ENCODE results near the gene CBFA2T3. TPM values are rescaled to one million over a fixed set of nuclear protein-coding genes. Genes with fewer than 3 reads are reported as not detected.

The CBFA2T3 gene
- total RNA-seq, 1 experiment from 2014 or later, result 2.9 TPM

DNA sequence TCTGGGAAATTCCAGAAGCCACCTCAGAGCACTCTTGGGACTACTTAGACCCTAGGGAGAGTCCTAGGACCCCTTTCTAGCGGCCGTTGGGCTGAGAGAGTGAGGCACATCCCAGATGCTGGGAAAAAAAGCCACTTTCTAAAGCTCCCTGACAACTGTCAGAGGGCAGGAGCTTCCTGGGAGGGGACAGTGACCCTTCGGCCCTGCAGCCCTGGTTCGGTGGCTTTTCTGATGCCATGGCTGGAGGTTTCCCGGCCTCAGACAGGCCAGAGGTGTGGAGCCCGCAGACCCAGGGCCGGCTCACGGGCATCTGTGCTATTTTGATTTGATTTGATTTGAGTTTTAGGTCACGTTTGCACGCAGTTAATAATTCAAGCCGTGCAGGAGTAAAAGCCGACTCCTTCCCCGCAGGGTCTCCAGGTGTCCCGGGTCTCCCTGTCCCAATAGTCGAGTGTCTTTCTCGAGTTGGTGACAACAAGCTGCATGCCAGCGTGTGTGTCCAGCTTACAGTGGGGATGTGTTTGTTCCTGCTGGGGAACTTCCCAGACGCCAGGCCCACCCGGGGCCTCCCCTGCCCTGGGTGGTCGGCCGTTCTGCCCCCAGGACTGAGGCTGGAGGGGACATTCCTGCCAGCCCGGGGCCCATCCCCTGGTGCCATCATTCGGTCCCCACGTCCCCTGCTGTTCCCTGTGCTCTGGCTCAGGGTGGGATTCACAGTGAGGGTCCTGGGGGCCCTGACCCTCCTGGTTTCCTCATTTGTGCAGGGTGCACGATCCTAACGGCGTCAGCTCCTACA lies 1.0 kb upstream of the CBFA2T3 start:
- H2BK12ac ChIP-seq (ENCODE audit: insufficient read length, low read depth, low read length), result no peak overlapping the region

More for the DNA sequence above, 1.0 kb upstream of the CBFA2T3 start:
- Mint-ChIP-seq H3K27ac (no peak overlapping the region), H3K27me3 (ENCODE audit: low read depth) (peaks cover 3% of the 10 kb centered on the region; the same call in 1 of the 2 replicates), H3K4me1 (peaks cover 4 to 13% of the 10 kb centered on the region in 2 experiments; a peak in 2 of 4 replicates), H3K9me3 (no peaks in the 10 kb centered on the region), H3K36me3 (ENCODE audit: insufficient read depth in 1 of 3, low read depth in 3 of 3) (no peaks in the 10 kb centered on the region), H3K4me3 (no peak overlapping the region)
- Histone ChIP-seq H3K79me1 (ENCODE audit: insufficient read depth, low read depth, low read length, poor library complexity, severe bottlenecking) (no peaks in the 10 kb centered on the region), H3K23me2 (ENCODE audit: insufficient read length, low read depth, low read length, poor library complexity, severe bottlenecking) (no peaks in the 10 kb centered on the region), H4K8ac (replicated peaks; ENCODE audit: insufficient read length, low read depth, low read length) (no peak overlapping the region), H4K20me1 (ENCODE audit: control insufficient read depth, insufficient read depth, insufficient read length) (no peaks in the 10 kb centered on the region), H3K27ac (ENCODE audit: insufficient read length, low read depth, low read length) (no peak overlapping the region), H4K5ac (ENCODE audit: insufficient read length, low read depth, low read length) (no peak overlapping the region), H3K27me3 (ENCODE audit: insufficient read depth, low read length) (no peaks in the 10 kb centered on the region), H3K4me1 (ENCODE audit: insufficient read depth, low read length) (no peaks in the 10 kb centered on the region), H3K79me2 (ENCODE audit: insufficient read depth, low read length) (no peaks in the 10 kb centered on the region), H3K4ac (ENCODE audit: low read depth, low read length) (no peak overlapping the region), H2BK120ac (ENCODE audit: low read depth, low read length, poor library complexity, severe bottlenecking) (no peak overlapping the region), H4K91ac (ENCODE audit: insufficient read length, low read depth, low read length) (no peak overlapping the region), H2AK5ac (ENCODE audit: insufficient read length, low read length) (no peak overlapping the region), H3K9ac (ENCODE audit: extremely low read depth, insufficient read length, low read length) (no peak overlapping the region), H3K18ac (ENCODE audit: insufficient read length, low read depth, low read length) (no peak overlapping the region), H2BK5ac (ENCODE audit: insufficient read length, low read length) (no peak overlapping the region), H3K14ac (ENCODE audit: insufficient read depth, low read length) (peak overlapping the region; percentile 50; the same call in 1 of the 2 replicates), H3K4me2 (ENCODE audit: insufficient read depth, insufficient read length, low read length) (no peak overlapping the region), H2BK15ac (ENCODE audit: low read depth, low read length) (no peak overlapping the region), H3K23ac (ENCODE audit: insufficient read length, low read depth, low read length) (no peak overlapping the region), H3K9me3 (ENCODE audit: control insufficient read depth, low read depth, low read length) (no peaks in the 10 kb centered on the region), H2AFZ (ENCODE audit: low read length) (no peak overlapping the region), H2BK20ac (ENCODE audit: low read depth, low read length, poor library complexity, severe bottlenecking) (no peak overlapping the region), H3K56ac (ENCODE audit: insufficient read length, low read depth, low read length) (no peak overlapping the region), H3T11ph (ENCODE audit: low read length) (no peak overlapping the region)
- no CpG with 5 or more reads among the region's 27 CpGs for WGBS (ENCODE audit: extremely low coverage, insufficient read length, low lambda C conversion rate)
- TF ChIP-seq, protein P1, sequence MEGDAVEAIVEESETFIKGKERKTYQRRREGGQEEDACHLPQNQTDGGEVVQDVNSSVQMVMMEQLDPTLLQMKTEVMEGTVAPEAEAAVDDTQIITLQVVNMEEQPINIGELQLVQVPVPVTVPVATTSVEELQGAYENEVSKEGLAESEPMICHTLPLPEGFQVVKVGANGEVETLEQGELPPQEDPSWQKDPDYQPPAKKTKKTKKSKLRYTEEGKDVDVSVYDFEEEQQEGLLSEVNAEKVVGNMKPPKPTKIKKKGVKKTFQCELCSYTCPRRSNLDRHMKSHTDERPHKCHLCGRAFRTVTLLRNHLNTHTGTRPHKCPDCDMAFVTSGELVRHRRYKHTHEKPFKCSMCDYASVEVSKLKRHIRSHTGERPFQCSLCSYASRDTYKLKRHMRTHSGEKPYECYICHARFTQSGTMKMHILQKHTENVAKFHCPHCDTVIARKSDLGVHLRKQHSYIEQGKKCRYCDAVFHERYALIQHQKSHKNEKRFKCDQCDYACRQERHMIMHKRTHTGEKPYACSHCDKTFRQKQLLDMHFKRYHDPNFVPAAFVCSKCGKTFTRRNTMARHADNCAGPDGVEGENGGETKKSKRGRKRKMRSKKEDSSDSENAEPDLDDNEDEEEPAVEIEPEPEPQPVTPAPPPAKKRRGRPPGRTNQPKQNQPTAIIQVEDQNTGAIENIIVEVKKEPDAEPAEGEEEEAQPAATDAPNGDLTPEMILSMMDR (conservative IDR thresholded peaks at IDR 0.05), result no peak
- no peak for DNase-seq

Measured in H9 (cell line).